Effector memory CD8-positive, alpha-beta T cell (primary cell): ENCODE results near the gene CALN1.

Experiments
- ATAC-seq: fragments of 150-1000 bp; cut with Tn5 transposase; replicated peaks from 2 replicates; pipeline ENCODE4 v1.10.0; 2021; ENCODE audit warnings: mild to moderate bottlenecking, moderate library complexity
- DNase-seq, 3 experiments: peaks; one replicate each; pipeline ENCODE4 v3.0.0; 2021
- H3K27ac Mint-ChIP-seq, 2 donors: one replicate each; pipeline ENCODE4 v1.8.0; 2022; ENCODE audit warnings: mild to moderate bottlenecking in 2 of 2, mixed read lengths in 2 of 2, moderate library complexity in 2 of 2
- H3K27me3 Mint-ChIP-seq, 2 donors: one replicate each; pipeline ENCODE4 v1.8.0; 2022; ENCODE audit warnings: mixed read lengths in 2 of 2
- H3K36me3 Mint-ChIP-seq: one replicate; pipeline ENCODE4 v1.8.0; 2022; ENCODE audit warnings: mild to moderate bottlenecking, moderate library complexity, mixed read lengths; ENCODE audit not compliant: insufficient read depth
- H3K4me1 Mint-ChIP-seq, 2 donors: one replicate each; pipeline ENCODE4 v1.8.0; 2022; ENCODE audit warnings: low read depth in 2 of 2, mixed read lengths in 2 of 2
- H3K4me3 Mint-ChIP-seq, 2 donors: one replicate each; pipeline ENCODE4 v1.8.0; 2022; ENCODE audit warnings: mild to moderate bottlenecking in 2 of 2, mixed read lengths in 2 of 2, moderate library complexity in 2 of 2
- H3K9me3 Mint-ChIP-seq, 2 donors: one replicate each; pipeline ENCODE4 v1.8.0; 2022; ENCODE audit warnings: mixed read lengths in 2 of 2

Gene CALN1

DNA sequence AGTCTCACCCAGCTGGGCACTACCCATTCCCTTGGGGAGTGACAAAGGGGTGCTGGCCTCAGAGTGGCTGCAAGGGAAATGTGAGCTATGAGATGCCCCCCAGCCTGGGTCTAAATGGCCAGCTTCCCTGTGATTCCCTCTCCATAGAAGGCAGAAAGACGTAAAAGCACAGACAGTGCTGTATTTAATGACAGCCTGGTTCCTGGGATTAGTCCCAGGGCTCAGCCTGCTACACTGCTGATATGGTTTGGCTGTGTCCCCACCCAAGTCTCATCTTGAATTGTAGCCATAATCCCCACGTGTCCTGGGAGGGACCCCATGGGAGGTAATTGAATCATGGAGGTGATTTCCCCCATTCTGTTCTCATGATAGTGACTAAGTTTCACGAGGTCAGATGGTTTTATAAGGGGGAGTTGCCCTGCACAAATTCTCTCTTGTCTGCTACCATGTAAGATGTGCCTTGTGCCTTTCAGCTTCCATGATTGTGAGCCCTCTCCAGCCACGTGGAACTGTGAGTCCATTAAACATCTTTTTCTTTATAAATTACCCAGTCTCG, 23.9 kb upstream of the CALN1 start:
- H3K27ac Mint-ChIP-seq = no peak overlapping the region
- H3K36me3 Mint-ChIP-seq = no peaks in the 10 kb centered on the region
- no peak overlapping the region for H3K4me3 Mint-ChIP-seq
- ATAC-seq (no peak), DNase-seq (no peak)
- H3K27me3 Mint-ChIP-seq = no peaks in the 10 kb centered on the region
- no peaks in the 10 kb centered on the region for H3K4me1 Mint-ChIP-seq
- H3K9me3 Mint-ChIP-seq = peaks cover 0 to 5% of the 10 kb centered on the region in 2 donors

DNA sequence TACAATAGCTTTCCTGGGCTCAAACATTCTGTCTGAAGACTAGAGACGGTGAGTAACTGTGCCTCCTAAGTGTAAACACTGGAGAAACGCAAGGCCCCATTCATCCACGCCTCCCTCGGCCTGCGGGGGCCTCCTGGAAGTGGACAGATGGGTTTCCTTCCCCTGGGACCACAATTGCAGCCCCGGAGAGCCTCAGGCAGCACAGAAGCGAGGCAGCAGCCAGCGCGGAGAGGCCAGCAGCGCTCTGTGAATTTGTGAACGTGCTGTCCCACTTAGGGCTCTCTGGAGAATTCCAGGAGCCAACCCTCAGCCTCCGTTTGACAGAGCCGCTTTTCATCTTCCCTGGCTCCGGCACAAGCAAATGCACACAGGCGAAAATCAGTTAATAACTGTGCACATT, 23.2 kb upstream of the CALN1 start:
- Mint-ChIP-seq H3K9me3 (peaks cover 0 to 5% of the 10 kb centered on the region in 2 donors), H3K27me3 (no peaks in the 10 kb centered on the region), H3K27ac (no peak overlapping the region), H3K36me3 (no peaks in the 10 kb centered on the region), H3K4me1 (no peaks in the 10 kb centered on the region), H3K4me3 (no peak overlapping the region)
- ATAC-seq = no peak
- DNase-seq = no peak

- H3K36me3 Mint-ChIP-seq = no peaks in the 10 kb centered on the region
- no peak for ATAC-seq
- peaks cover 0 to 2% of the 10 kb centered on the region in 2 donors for H3K9me3 Mint-ChIP-seq
- H3K4me1 Mint-ChIP-seq = no peaks in the 10 kb centered on the region
- H3K27me3 Mint-ChIP-seq = no peaks in the 10 kb centered on the region
- H3K27ac Mint-ChIP-seq = no peak overlapping the region
- no peak overlapping the region for H3K4me3 Mint-ChIP-seq
- no peak for DNase-seq
These were observed 18.4 kb upstream of the CALN1 start for GRCh38 chr7:72430531-72430930.

GRCh38 chr7:72429316-72429715, 17.2 kb upstream of the CALN1 start:
- no peak for ATAC-seq
- H3K27me3 Mint-ChIP-seq = no peaks in the 10 kb centered on the region
- no peak overlapping the region for H3K27ac Mint-ChIP-seq
- no peak for DNase-seq
- no peaks in the 10 kb centered on the region for H3K4me1 Mint-ChIP-seq
- peaks cover 0 to 2% of the 10 kb centered on the region in 2 donors for H3K9me3 Mint-ChIP-seq
- H3K4me3 Mint-ChIP-seq = no peak overlapping the region
- no peaks in the 10 kb centered on the region for H3K36me3 Mint-ChIP-seq

DNA sequence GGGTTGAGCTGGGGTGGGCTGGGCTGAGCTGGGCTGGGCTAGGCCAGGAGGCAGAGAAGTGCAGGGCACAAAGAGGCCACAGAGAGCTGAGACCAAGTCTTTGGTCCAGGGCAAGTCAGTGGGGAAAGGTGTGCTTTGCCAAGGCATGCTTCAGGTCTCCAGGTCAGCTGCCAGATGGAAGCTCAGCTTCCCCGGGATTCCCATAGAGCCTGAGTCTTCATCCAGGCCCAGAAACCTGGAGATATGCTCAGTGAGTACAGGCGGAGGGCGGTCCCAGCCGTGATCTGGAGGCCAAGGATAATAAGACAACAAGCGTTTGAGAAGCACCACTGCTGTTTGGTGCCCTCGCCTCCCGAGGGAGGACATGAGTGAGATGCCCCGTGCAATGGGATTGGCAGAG, 4.7 kb upstream of the CALN1 start:
- H3K27ac Mint-ChIP-seq = no peak overlapping the region

DNA sequence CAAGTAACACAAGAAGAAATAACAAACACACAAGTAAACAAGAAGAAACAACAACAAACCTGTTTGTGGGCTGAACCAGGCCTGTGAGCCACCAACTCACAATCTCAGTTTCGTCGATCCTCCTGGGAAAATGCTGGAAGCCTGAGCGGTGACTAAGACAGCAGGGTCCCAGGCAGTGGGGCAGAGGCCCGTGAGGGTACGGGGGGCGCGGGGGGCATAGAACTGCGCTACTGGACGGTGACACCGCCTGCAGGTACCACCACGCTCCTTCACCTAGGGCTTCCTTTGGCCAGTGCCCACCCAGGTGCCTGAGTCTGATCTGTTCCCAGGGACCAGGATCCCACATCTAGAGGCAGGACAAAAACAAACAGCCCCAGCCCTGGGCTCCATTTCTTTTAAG, 3.4 kb upstream of the CALN1 start:
- Mint-ChIP-seq H3K9me3 (peaks cover 0 to 1% of the 10 kb centered on the region in 2 donors), H3K4me1 (no peaks in the 10 kb centered on the region), H3K4me3 (no peak overlapping the region), H3K27me3 (no peaks in the 10 kb centered on the region), H3K36me3 (no peaks in the 10 kb centered on the region), H3K27ac (no peak overlapping the region)
- no peak for ATAC-seq
- no peak for DNase-seq

More for the DNA sequence above, 4.7 kb upstream of the CALN1 start:
- Mint-ChIP-seq H3K4me1 (no peaks in the 10 kb centered on the region), H3K36me3 (no peaks in the 10 kb centered on the region), H3K27me3 (no peaks in the 10 kb centered on the region), H3K4me3 (no peak overlapping the region), H3K9me3 (peaks cover 0 to 1% of the 10 kb centered on the region in 2 donors)
- no peak for DNase-seq
- ATAC-seq = no peak

GRCh38 chr7:72413886-72414285, 1.7 kb upstream of the CALN1 start:
- Mint-ChIP-seq H3K4me3 (no peak overlapping the region), H3K36me3 (no peaks in the 10 kb centered on the region), H3K27ac (no peak overlapping the region), H3K27me3 (no peaks in the 10 kb centered on the region), H3K9me3 (no peaks in the 10 kb centered on the region), H3K4me1 (no peaks in the 10 kb centered on the region)
- ATAC-seq (no peak), DNase-seq (no peak)

DNA sequence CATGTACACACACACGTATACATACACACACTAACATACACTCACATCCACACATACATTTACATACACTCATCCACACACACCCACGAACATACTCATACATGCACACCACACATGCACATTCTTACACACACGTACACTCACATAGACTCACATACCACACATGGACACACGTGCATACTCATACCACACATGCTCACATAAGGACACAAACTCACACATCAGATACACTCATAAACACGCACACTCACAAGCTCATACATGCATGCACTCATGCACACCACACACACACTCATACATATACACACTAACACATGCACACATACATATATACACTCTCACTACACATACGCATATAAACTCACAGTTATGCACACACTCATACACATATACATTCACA, 1.2 kb upstream of the CALN1 start:
- no peak overlapping the region for H3K27ac Mint-ChIP-seq
- no peak overlapping the region for H3K4me3 Mint-ChIP-seq
- H3K27me3 Mint-ChIP-seq = no peaks in the 10 kb centered on the region
- no peaks in the 10 kb centered on the region for H3K4me1 Mint-ChIP-seq
- H3K9me3 Mint-ChIP-seq = no peaks in the 10 kb centered on the region
- H3K36me3 Mint-ChIP-seq = no peaks in the 10 kb centered on the region
- ATAC-seq (no peak), DNase-seq (no peak)

DNA sequence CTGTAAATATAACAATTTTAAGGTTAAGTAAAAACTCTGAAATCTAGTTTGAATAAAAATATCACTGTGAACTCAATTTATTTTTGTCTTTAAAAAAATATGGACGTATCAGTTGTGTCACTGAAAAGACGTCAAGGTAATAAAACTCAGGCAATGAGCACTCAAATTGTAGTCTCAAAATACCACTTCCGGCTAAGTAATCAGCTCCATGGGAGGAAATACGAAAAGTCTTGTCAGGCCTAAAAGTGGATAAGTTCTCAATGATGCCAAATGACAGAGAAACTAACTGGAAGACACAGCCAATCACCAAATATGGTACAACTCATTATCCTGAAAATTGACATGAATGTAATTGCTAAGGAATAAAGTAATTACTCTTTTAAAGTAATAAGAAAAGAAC, 719 bp downstream of the CALN1 start:
- no peak overlapping the region for H3K27ac Mint-ChIP-seq
- H3K27me3 Mint-ChIP-seq = no peaks in the 10 kb centered on the region
- ATAC-seq (no peak), DNase-seq (no peak)
- H3K9me3 Mint-ChIP-seq = peaks cover 0 to 1% of the 10 kb centered on the region in 2 donors
- H3K36me3 Mint-ChIP-seq = no peaks in the 10 kb centered on the region
- H3K4me3 Mint-ChIP-seq = no peak overlapping the region
- no peaks in the 10 kb centered on the region for H3K4me1 Mint-ChIP-seq

DNA sequence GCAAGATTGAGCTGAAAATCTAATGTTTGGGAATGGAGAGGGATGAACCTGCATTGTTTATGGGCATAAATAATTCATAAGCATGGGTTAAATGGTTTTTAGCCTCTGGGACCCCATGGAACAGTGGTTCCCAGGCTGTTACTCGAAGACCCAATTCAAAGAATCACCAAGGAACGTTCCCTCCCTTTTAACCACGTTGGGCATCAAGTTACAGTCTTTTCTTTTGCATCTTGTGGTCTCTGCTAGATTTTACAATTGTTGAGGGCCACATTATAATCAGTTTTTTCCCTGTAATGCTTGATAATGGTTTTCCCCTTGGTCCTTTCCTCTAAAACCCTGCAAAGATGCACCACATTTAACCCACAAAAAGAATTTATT, 2.5 kb downstream of the CALN1 start:
- no peaks in the 10 kb centered on the region for H3K4me1 Mint-ChIP-seq
- H3K4me3 Mint-ChIP-seq = no peak overlapping the region
- DNase-seq (no peak), ATAC-seq (no peak)
- H3K27me3 Mint-ChIP-seq = no peaks in the 10 kb centered on the region
- H3K27ac Mint-ChIP-seq = no peak overlapping the region
- H3K9me3 Mint-ChIP-seq = peaks cover 0 to 4% of the 10 kb centered on the region in 2 donors
- no peaks in the 10 kb centered on the region for H3K36me3 Mint-ChIP-seq

DNA sequence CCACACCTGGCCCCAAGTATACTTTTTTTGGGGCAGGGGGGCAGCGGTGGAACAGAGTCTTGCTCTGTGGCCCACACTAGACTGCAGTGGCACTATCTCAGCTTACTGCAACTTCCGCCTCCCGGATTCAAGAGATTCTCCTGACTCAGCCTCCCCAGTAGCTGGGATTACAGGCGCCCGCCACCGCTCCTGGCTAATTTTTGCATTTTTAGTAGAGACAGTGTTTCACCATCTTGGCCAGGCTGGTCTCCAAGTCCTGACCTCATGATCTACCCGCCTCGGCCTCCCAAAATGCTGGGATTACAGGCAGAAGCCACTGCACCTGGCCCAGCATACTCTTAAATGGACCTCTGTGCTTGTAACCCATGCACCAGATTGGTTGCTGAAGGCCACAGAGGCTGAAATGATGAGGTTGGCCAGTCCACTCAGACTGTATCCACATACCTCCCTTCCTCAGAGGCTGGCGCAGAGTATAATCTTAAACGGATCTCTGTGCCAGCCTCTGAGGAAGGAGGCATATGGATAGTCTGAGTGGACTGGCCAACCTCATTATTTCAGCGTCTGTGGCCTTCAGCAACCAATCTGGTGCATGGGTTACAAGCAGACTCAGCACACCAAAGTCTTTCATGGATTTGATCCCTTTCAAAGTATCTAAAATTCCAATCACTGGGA, 3.0 kb downstream of the CALN1 start:
- Mint-ChIP-seq H3K36me3 (no peaks in the 10 kb centered on the region), H3K27me3 (no peaks in the 10 kb centered on the region), H3K4me3 (no peak overlapping the region), H3K27ac (no peak overlapping the region), H3K4me1 (no peaks in the 10 kb centered on the region), H3K9me3 (peaks cover 3 to 4% of the 10 kb centered on the region in 2 donors)
- DNase-seq = no peak
- ATAC-seq = no peak

DNA sequence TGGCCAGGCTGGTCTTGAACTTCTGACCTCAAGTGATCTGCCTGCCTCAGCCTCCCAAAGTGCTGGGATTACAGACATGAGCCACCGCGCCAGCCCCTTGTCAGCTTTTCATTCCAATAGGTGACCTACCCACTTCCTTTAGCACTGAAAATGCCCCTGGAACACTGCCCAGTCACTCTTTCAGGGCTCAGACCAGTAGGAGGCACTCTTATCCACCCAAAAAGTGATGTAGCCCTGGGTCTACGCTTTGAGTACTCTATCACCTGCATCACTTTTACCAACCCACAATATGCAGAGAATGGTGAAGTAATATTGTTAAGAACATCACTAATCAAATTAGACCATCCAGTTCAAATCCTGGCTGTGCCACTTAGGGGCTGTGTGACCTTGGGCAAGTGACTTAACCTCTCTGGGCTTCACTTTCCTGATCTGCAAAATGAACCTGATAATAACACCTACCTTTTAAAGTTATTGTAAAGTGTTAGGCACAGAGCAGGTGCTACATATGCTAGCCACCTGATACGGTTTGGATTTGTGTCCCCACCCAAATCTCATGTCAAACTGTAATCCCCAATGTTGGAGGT, 5.2 kb downstream of the CALN1 start:
- Mint-ChIP-seq H3K4me1 (no peaks in the 10 kb centered on the region), H3K9me3 (peaks cover 6 to 15% of the 10 kb centered on the region in 2 donors), H3K36me3 (no peaks in the 10 kb centered on the region), H3K27ac (no peak overlapping the region), H3K27me3 (peaks cover 0 to 6% of the 10 kb centered on the region in 2 donors), H3K4me3 (no peak overlapping the region)
- no peak for DNase-seq
- no peak for ATAC-seq

- H3K9me3 Mint-ChIP-seq = peaks cover 6 to 19% of the 10 kb centered on the region in 2 donors
- no peaks in the 10 kb centered on the region for H3K4me1 Mint-ChIP-seq
These were observed 6.3 kb downstream of the CALN1 start for GRCh38 chr7:72405871-72406270.

DNA sequence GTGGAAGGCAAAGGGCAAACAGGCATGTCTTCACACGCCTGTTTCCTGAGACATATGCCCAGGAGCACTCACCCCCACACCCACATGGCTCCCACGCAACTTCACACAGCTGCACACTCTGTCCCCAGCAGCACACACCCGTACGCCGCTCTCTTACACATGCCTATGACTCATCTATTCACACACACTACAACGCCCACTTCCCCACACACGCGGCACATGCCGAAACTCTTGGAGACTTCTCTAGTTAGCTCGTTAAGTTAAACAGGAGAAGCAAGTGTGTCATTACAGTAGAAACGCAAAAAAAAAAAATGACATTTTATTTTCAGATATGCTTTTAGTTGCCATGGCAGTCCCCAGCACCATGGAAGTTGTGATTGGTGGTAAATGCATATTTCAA, 6.7 kb downstream of the CALN1 start:
- ATAC-seq = peak; percentile 31
- DNase-seq = no peak
- Mint-ChIP-seq H3K9me3 (peaks cover 6 to 19% of the 10 kb centered on the region in 2 donors), H3K4me3 (no peak overlapping the region), H3K27ac (no peak overlapping the region), H3K4me1 (no peaks in the 10 kb centered on the region), H3K27me3 (peaks cover 0 to 9% of the 10 kb centered on the region in 2 donors), H3K36me3 (no peaks in the 10 kb centered on the region)

More at GRCh38 chr7:72405871-72406270, 6.3 kb downstream of the CALN1 start:
- ATAC-seq = no peak
- no peak for DNase-seq
- Mint-ChIP-seq H3K36me3 (no peaks in the 10 kb centered on the region), H3K4me3 (no peak overlapping the region), H3K27ac (no peak overlapping the region), H3K27me3 (peaks cover 0 to 9% of the 10 kb centered on the region in 2 donors)
